Fibroblast of pulmonary artery (primary cell): ENCODE measurements around the gene MMADHC.

ENCODE experiments used
- DNase-seq: peaks from one replicate; pipeline ENCODE4 v3.0.0-alpha.2; 2010; ENCODE audit warnings: low read depth
- H3K4me3 ChIP-seq: replicated peaks from 2 replicates; pipeline ENCODE4 v1.5.1; 2011; ENCODE audit warnings: low read depth, mild to moderate bottlenecking, control low read depth, low read length, moderate library complexity
- CTCF ChIP-seq: IDR thresholded peaks from 2 replicates; pipeline ENCODE4 v1.5.1; 2011; ENCODE audit warnings: mild to moderate bottlenecking, control low read depth, low read length, inconsistent platforms; ENCODE audit errors: missing control alignments

MMADHC gene

DNA sequence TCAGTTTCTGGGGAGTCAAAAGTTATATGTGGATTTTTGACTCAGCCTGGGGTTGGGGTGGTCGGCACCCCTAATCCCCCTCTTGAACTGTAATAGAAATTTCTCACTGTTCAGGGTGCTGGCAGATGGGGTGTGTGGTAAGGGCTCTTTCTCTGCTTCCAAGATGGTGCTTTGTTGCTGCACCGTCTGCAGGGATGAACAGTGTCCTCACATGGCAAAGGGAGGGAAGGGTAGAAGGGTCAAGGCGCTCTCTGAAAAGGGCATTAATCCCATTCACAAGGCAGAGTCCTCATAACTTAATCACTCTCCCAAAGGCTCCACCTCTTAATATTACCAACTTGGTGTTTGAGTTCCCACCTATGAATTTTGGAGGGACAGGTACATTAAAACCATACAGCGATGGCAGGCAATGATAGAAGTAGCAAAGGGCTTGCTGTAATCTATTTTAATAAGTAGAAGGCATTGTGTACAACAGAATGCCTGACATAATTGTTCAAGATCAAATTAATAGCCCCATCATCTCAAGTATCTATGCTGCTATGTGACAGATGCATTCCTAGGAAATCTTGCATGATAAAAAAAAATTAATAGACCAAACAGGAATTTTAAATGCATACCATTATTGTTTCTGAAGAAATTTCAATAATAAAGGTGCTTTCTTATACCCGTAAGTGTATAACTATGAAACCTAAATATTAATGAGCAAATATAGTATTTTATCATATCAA lies 28.1 kb downstream of the MMADHC start:
- no peak overlapping the region for H3K4me3 ChIP-seq
- no peak for TF ChIP-seq CTCF
- DNase-seq: no peak

DNA sequence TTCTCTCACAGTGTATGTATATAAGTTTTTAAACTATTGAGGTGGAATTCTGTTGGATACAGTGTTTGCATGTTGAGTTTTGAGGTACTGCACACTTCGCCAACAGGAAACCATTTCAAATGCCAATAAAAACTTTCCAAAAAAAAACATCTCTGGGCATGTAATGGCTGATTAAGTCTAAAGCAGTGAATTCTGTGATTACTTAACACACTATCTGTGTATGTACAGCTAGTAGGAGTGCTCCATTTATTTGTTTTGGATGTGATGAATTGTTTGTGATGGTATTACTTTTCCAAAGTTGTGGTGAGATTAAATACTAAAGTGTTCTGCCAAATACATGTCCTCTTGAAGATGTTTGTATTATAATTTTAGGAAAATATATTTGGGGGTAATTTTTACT lies 31.1 kb downstream of the MMADHC start:
- no peak for TF ChIP-seq CTCF
- DNase-seq: no peak
- H3K4me3 ChIP-seq: no peak overlapping the region

DNA sequence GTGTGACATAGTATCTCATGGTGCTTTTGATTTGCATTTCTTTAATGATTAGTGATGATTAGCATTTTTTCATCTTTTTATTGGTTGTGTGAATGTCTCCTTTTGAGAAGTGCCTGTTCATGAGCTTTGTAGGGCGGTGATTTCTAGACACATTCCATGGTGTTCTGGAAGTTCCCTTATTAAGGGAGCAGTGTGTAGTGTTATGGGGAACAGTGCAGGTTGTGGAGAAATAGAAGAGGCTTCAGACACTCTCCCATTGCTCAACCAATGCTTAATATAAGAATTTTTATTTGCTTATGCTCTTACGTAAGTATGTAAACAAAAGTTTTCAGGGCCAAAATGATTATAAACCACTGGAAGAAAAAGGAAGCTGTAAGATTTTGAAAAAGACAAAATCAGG lies 34.7 kb downstream of the MMADHC start:
- no peak overlapping the region for H3K4me3 ChIP-seq
- TF ChIP-seq CTCF: no peak
- no peak for DNase-seq

- DNase-seq: no peak
- TF ChIP-seq CTCF: no peak
- H3K4me3 ChIP-seq: no peak overlapping the region
Observed at GRCh38 chr2:149552226-149552625, 35.3 kb downstream of the MMADHC start.

DNA sequence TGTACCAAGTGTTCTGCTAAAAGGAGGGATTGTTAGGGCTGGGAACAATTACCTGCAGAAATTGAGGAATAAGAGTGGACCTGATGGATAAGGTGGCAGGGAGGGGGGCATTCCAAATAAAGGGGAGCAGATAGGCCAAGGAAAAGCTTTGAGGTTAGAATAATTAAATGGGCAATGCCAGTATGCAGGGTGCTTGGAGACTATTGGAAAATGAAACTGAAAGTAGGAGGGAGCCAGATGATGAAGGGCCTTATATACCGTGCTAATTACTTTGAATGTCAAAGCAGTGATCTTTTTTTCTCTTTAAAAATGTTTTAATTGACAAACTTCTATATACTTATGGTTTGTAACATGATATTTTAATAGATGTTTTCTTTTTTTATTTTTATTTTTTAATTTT lies 42.9 kb downstream of the MMADHC start:
- no peak for DNase-seq
- H3K4me3 ChIP-seq: no peak overlapping the region
- no peak for TF ChIP-seq CTCF

GRCh38 chr2:149543845-149544244 lies 43.7 kb downstream of the MMADHC start:
- DNase-seq: no peak
- no peak overlapping the region for H3K4me3 ChIP-seq
- no peak for TF ChIP-seq CTCF

DNA sequence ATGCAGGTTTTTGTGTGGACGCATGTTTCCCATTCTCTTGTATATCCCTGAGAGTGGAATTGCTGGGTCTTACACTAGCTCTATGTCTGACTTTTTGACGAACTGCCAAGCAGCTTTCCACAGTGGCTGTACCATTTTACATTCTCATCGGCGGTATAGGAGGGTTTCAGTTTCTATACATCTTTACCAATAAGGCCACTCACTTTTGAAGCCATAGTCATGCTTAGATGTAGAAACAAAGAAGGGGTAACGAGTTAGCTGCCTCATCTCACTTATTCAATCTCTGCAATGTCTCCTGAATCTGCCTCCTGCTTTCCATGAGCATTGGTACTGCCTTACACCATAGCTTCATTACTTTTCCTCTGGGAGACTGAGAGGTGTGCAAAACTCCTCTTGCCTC lies 47.4 kb downstream of the MMADHC start:
- no peak overlapping the region for H3K4me3 ChIP-seq
- no peak for DNase-seq
- no peak for TF ChIP-seq CTCF
